Activated CD4-positive, alpha-beta T cell treated with anti-CD3 and anti-CD28 coated beads for 36 hours (primary cell): ENCODE measurements around the gene FHIT. TPM values are rescaled to one million over a fixed set of nuclear protein-coding genes. Genes with fewer than 3 reads are reported as not detected.
A peak's percentile ranks its signal among the peaks of the same experiment; 100 is the strongest.

Experiments used
- ATAC-seq: fragments of 200-7000 bp; cut with Tn5 transposase; one replicate; pipeline ENCODE4 v1.10.0; 2021; ENCODE audit warnings: mild to moderate bottlenecking, moderate library complexity
- CTCF ChIA-PET: fragments of 350-600 bp; sonication (Branson Sonifier 250); formaldehyde crosslinking; loops from one replicate; lab custom pipeline; 2021; ENCODE audit warnings: antibody characterized with exemption; lab: Charles Lee
- POLR2A ChIA-PET: fragments of 350-600 bp; sonication (Branson Sonifier 250); formaldehyde crosslinking; loops from one replicate; lab custom pipeline; 2021; ENCODE audit warnings: antibody characterized with exemption, inconsistent platforms; lab: Charles Lee
- DNase-seq: peaks from one replicate; pipeline ENCODE4 v3.0.0-alpha.2; 2020
- H3K27ac Mint-ChIP-seq: one replicate; pipeline ENCODE4 v1.8.0; 2021; ENCODE audit warnings: mixed read lengths
- H3K27me3 Mint-ChIP-seq: one replicate; pipeline ENCODE4 v1.8.0; 2021; ENCODE audit warnings: mixed read lengths
- H3K36me3 Mint-ChIP-seq: one replicate; pipeline ENCODE4 v1.8.0; 2021; ENCODE audit warnings: low read depth, mixed read lengths
- H3K4me1 Mint-ChIP-seq: one replicate; pipeline ENCODE4 v1.8.0; 2021; ENCODE audit warnings: mixed read lengths
- H3K4me3 Mint-ChIP-seq: one replicate; pipeline ENCODE4 v1.8.0; 2021; ENCODE audit warnings: mild to moderate bottlenecking, moderate library complexity, mixed read lengths
- H3K9me3 Mint-ChIP-seq: one replicate; pipeline ENCODE4 v1.8.0; 2021; ENCODE audit warnings: low read depth, mixed read lengths
- intact Hi-C, 2 experiments: fragments of 100-400 bp; cut with DNase I in 1 of 2; cut with micrococcal nuclease in 1 of 2; formaldehyde crosslinking; loops; one replicate each; pipeline versions ENCODE4 v1.14.2 to v1.15.1; 2022 to 2024; cut with DNase I, micrococcal nuclease
- total RNA-seq, 2 experiments: library from RNA; stranded (reverse); gene quantifications; one replicate each; pipeline ENCODE4 v1.2.3, GENCODE V29; 2021

The FHIT gene
- total RNA-seq, 2 experiments from 2014 or later, result 10.2 to 13.1 TPM

DNA sequence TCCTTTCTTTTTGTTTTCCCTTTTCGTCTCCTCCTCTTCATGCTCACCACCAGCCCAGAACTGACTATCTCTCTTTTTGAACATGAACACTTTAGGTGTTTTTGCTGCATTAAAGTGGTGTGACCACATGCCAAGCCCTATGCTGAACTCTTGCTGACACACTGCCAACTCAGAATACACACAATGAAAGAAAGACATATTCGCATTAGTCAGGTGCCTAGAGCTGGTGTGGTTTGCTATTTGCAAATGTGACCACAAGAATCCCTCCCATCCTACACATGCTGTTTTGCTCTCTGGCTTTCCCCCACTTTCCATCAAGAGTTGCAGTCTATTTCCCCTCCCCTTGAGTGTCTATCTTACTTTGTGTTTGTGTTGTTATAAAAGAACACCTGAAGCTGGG lies 1233.6 kb downstream of the FHIT start:
- peak overlapping the region; percentile 95 for H3K27ac Mint-ChIP-seq
- ChIA-PET CTCF (interaction anchor here (0.6 to 1.5 kb wide), 3 partner anchors 20 to 414 kb away, joined by 3 read pairs; no protein-coding TSS in a partner anchor), POLR2A (interaction anchor here (1.2 to 1.4 kb wide), 2 partner anchors 10 to 63 kb away, joined by 3 to 5 read pairs; no protein-coding TSS in a partner anchor)
- H3K4me3 Mint-ChIP-seq, result peak overlapping the region; percentile 38
- peak; percentile 77 for DNase-seq
- H3K4me1 Mint-ChIP-seq, result peaks cover 77% of the 10 kb centered on the region
- peak; percentile 88 for ATAC-seq
- intact Hi-C loops, result loop anchor here (1.0 to 5.0 kb wide), 11 partner anchors 10 to 629 kb away; no protein-coding TSS in a partner anchor
- peaks cover 38% of the 10 kb centered on the region for H3K36me3 Mint-ChIP-seq
- no peaks in the 10 kb centered on the region for H3K27me3 Mint-ChIP-seq
- peaks cover 12% of the 10 kb centered on the region for H3K9me3 Mint-ChIP-seq

- Mint-ChIP-seq H3K36me3 (peaks cover 36% of the 10 kb centered on the region), H3K4me1 (peaks cover 82% of the 10 kb centered on the region), H3K4me3 (no peak overlapping the region), H3K27me3 (no peaks in the 10 kb centered on the region), H3K9me3 (peaks cover 15% of the 10 kb centered on the region), H3K27ac (peak overlapping the region; percentile 60)
- no peak for ATAC-seq
- ChIA-PET CTCF (no interaction called here), POLR2A (no interaction called here)
- DNase-seq, result no peak
- intact Hi-C loops, result loop anchor here in 1 of 2 experiments (5.0 kb wide), 1 partner anchor 177 kb away; no protein-coding TSS in a partner anchor
Observed at GRCh38 chr3:60015032-60015705, 1236.1 kb downstream of the FHIT start.

- Mint-ChIP-seq H3K27ac (peak overlapping the region; percentile 67), H3K4me1 (peaks cover 91% of the 10 kb centered on the region), H3K9me3 (peaks cover 11% of the 10 kb centered on the region), H3K27me3 (no peaks in the 10 kb centered on the region), H3K4me3 (no peak overlapping the region), H3K36me3 (peaks cover 25% of the 10 kb centered on the region)
- ATAC-seq (no peak), DNase-seq (no peak)
- intact Hi-C loops, result no loop called here
- POLR2A ChIA-PET, result no interaction called here
- CTCF ChIA-PET, result interaction anchor here (0.7 to 0.8 kb wide), 4 partner anchors 10 to 62 kb away, joined by 3 to 4 read pairs (median 3); no protein-coding TSS in a partner anchor
Observed at GRCh38 chr3:60013241-60013640, 1238.0 kb downstream of the FHIT start.

- CTCF ChIA-PET, result interaction anchor here (0.7 to 2.8 kb wide), 4 partner anchors 11 to 931 kb away, joined by 3 to 9 read pairs (median 3); no protein-coding TSS in a partner anchor
- DNase-seq, result no peak
- peaks cover 3% of the 10 kb centered on the region for H3K9me3 Mint-ChIP-seq
- H3K27me3 Mint-ChIP-seq, result no peaks in the 10 kb centered on the region
- H3K4me3 Mint-ChIP-seq, result peak overlapping the region; percentile 62
- H3K36me3 Mint-ChIP-seq, result peaks cover 17% of the 10 kb centered on the region
- H3K27ac Mint-ChIP-seq, result peak overlapping the region; percentile 92
- POLR2A ChIA-PET, result no interaction called here
- no peak for ATAC-seq
- intact Hi-C loops, result loop anchor here in 1 of 2 experiments (2.0 kb wide), 1 partner anchor 76 kb away; no protein-coding TSS in a partner anchor
- peaks cover 88% of the 10 kb centered on the region for H3K4me1 Mint-ChIP-seq
Observed at GRCh38 chr3:60011218-60011617, 1240.0 kb downstream of the FHIT start.

GRCh38 chr3:60010781-60011180 lies 1240.5 kb downstream of the FHIT start:
- Mint-ChIP-seq H3K36me3 (peaks cover 17% of the 10 kb centered on the region), H3K9me3 (peaks cover 3% of the 10 kb centered on the region), H3K4me1 (peaks cover 90% of the 10 kb centered on the region), H3K27me3 (no peaks in the 10 kb centered on the region), H3K27ac (peak overlapping the region; percentile 92), H3K4me3 (peak overlapping the region; percentile 62)
- DNase-seq (peak; percentile 75), ATAC-seq (peak; percentile 97)
- ChIA-PET CTCF (interaction anchor here (0.6 to 2.8 kb wide), 8 partner anchors 11 to 931 kb away, joined by 3 to 9 read pairs (median 3); no protein-coding TSS in a partner anchor), POLR2A (no interaction called here)
- intact Hi-C loops, result loop anchor here in 1 of 2 experiments (2.0 kb wide), 1 partner anchor 76 kb away; no protein-coding TSS in a partner anchor

GRCh38 chr3:60009931-60010478 lies 1241.2 kb downstream of the FHIT start:
- CTCF ChIA-PET, result interaction anchor here (0.6 to 2.8 kb wide), 8 partner anchors 10 to 585 kb away, joined by 3 to 9 read pairs (median 3); no protein-coding TSS in a partner anchor
- H3K36me3 Mint-ChIP-seq, result peaks cover 17% of the 10 kb centered on the region
- H3K27ac Mint-ChIP-seq, result peak overlapping the region; percentile 92
- intact Hi-C loops, result loop anchor here in 1 of 2 experiments (2.0 kb wide), 1 partner anchor 75 kb away; no protein-coding TSS in a partner anchor
- H3K4me1 Mint-ChIP-seq, result peaks cover 91% of the 10 kb centered on the region
- peak overlapping the region; percentile 62 for H3K4me3 Mint-ChIP-seq
- no peaks in the 10 kb centered on the region for H3K27me3 Mint-ChIP-seq
- peaks cover 3% of the 10 kb centered on the region for H3K9me3 Mint-ChIP-seq
- POLR2A ChIA-PET, result no interaction called here
- ATAC-seq (no peak), DNase-seq (no peak)

DNA sequence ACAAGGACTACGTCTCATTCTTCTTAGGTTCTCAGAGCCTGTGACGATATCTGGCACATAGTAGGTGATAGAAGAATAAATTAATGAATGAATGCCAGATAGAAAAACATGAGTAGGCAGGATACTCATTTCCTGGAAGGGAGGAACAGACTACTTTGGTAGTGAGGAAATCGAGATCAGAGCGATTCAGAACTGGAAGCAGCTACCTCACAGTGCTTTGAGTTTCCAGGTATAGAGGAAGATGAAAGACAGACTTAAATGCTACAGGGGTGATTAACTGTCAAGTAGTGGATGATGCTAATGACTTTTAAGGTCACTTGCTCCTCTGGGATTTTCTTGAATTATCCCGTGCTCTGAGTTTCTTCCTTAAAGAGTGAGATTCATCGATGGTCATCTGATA lies 1249.9 kb downstream of the FHIT start:
- intact Hi-C loops, result no loop called here
- H3K27ac Mint-ChIP-seq, result peak overlapping the region; percentile 61
- H3K9me3 Mint-ChIP-seq, result peaks cover 1% of the 10 kb centered on the region
- ChIA-PET CTCF (interaction anchor here (1.1 to 2.5 kb wide), 3 partner anchors 9 to 144 kb away, joined by 3 to 9 read pairs (median 4); no protein-coding TSS in a partner anchor), POLR2A (no interaction called here)
- DNase-seq, result no peak
- H3K4me3 Mint-ChIP-seq, result no peak overlapping the region
- peaks cover 5% of the 10 kb centered on the region for H3K36me3 Mint-ChIP-seq
- no peaks in the 10 kb centered on the region for H3K27me3 Mint-ChIP-seq
- ATAC-seq, result peak; percentile 75
- H3K4me1 Mint-ChIP-seq, result peaks cover 70% of the 10 kb centered on the region

DNA sequence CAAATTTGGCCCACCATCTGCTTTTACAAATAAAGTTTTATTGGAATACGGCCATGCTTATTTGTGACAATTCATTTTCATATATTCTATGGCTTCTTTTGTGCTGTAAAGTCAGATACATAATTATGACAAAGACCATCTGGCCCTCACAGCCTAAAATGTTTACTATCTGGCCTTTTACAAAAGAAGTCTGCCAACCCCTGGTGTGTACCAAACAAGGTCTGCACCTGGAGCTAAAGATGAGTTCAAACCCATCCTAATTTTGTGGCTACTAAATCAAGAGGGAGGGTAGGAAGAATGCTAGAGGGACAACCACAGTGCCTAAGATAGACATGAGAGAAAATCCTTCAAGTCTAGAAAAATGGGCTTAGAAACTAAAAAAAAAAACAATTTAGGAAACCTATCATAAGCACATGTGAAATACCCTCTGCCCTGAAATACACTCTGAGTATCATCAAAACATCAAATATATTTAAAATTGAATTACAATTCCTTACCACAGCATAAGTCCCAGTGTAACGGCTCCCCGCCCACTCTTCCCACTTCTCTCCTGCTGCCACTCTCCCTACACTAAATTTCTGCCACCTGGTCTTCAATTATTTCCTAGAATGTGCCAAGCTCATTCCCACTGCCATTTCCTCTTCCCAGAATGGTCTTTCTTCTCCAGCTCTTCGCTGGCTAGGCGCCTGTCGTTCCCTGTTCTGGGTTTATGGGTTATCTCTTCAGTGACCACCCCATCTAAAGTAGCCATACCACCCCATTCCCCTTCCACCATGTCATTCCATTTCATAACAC lies 1250.7 kb downstream of the FHIT start:
- Mint-ChIP-seq H3K4me3 (no peak overlapping the region), H3K4me1 (peaks cover 70% of the 10 kb centered on the region), H3K36me3 (peaks cover 5% of the 10 kb centered on the region), H3K9me3 (peaks cover 1% of the 10 kb centered on the region), H3K27me3 (no peaks in the 10 kb centered on the region), H3K27ac (peak overlapping the region; percentile 56)
- ChIA-PET POLR2A (no interaction called here), CTCF (interaction anchor here (2.5 kb wide), 1 partner anchor 10 kb away, joined by 9 read pairs; no protein-coding TSS in a partner anchor)
- no peak for ATAC-seq
- no peak for DNase-seq
- intact Hi-C loops, result no loop called here

GRCh38 chr3:59998058-59998457 lies 1253.2 kb downstream of the FHIT start:
- H3K27ac Mint-ChIP-seq, result peak overlapping the region; percentile 6
- intact Hi-C loops, result no loop called here
- peaks cover 76% of the 10 kb centered on the region for H3K4me1 Mint-ChIP-seq
- CTCF ChIA-PET, result interaction anchor here (1.3 kb wide), 1 partner anchor 11 kb away, joined by 3 read pairs; no protein-coding TSS in a partner anchor
- POLR2A ChIA-PET, result no interaction called here
- no peak for ATAC-seq
- no peaks in the 10 kb centered on the region for H3K27me3 Mint-ChIP-seq
- H3K4me3 Mint-ChIP-seq, result no peak overlapping the region
- no peak for DNase-seq
- peaks cover 1% of the 10 kb centered on the region for H3K9me3 Mint-ChIP-seq
- H3K36me3 Mint-ChIP-seq, result peaks cover 5% of the 10 kb centered on the region

GRCh38 chr3:59997583-59997982 lies 1253.7 kb downstream of the FHIT start:
- Mint-ChIP-seq H3K9me3 (peaks cover 1% of the 10 kb centered on the region), H3K4me3 (no peak overlapping the region), H3K27ac (peak overlapping the region; percentile 6), H3K4me1 (peaks cover 79% of the 10 kb centered on the region), H3K36me3 (peaks cover 6% of the 10 kb centered on the region), H3K27me3 (no peaks in the 10 kb centered on the region)
- CTCF ChIA-PET, result interaction anchor here (1.3 kb wide), 1 partner anchor 11 kb away, joined by 3 read pairs; no protein-coding TSS in a partner anchor
- intact Hi-C loops, result no loop called here
- POLR2A ChIA-PET, result no interaction called here
- no peak for ATAC-seq
- no peak for DNase-seq
